HL-60/S4 treated with phorbol 12-myristate 13-acetate at 8.2 ng/mL for 4 days and 3 days (cell line): ENCODE data around the gene CARD11.
"Not testable (repeated sequence)": the region's sequence is repeated elsewhere in the genome, so short reads cannot be mapped to it uniquely, and the experiment has no call there.

ENCODE experiments used
- in situ Hi-C: fragments of 300-500 bp; cut with MboI; formaldehyde crosslinking; loops from 2 replicates; pipeline ENCODE4 v1.15.0; 2022; ENCODE audit warnings: low sequenced_read_pairs

Gene CARD11

DNA sequence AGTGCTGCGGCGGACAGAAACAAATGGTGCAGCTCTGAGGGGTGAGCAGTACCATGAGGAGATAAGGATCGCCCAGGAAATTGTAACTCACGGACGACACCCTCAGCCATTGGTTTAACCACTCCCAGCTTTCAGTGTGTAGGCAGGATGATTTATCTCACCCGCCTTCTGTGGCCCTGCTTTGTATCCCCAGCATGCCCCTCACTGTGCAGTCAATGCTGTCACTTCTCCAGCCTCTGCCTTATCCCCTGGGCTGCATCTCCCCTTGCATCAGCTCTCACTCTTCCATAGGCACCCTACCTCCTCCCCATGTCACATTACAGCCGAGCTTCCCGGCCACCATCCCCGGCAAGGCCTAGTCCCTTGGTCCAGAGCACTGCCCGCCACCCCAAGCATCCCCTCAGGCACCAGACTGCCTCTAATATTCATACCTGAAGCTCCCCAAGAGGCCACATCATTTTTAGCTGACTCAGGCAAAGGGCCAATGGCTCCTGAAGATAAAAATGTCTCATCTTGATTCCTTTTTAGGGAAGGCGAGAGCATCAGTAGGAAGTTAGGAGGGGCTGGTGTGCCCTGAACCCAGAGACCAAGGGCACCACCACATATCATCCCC, 77.1 kb downstream of the CARD11 start:
- in situ Hi-C loops: no loop called here

DNA sequence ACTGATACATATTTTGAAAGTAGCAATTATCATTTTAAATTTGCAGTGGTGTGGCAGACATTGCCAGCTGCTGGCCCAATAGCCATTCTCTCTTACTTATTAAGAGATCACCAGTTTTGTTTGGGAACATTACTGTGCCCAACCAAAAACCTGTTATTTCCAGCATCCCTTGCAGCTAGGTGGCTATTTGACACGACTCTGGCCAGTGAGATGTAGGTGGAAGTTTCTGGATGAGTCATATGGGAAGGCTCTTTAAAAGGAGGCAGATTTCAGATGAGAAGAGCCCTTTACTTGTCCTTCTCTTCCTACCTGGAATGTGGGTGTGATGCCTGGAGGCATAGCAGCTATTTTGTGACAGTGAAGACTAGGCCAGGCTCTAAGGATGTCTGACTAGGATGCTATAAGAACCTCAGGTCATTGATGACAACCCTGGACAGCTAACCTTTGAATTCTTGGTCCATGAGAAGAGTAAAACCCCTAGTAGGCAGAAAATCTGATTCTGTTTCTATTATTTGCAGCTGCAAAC, 77.9 kb downstream of the CARD11 start:
- in situ Hi-C loops: no loop called here

DNA sequence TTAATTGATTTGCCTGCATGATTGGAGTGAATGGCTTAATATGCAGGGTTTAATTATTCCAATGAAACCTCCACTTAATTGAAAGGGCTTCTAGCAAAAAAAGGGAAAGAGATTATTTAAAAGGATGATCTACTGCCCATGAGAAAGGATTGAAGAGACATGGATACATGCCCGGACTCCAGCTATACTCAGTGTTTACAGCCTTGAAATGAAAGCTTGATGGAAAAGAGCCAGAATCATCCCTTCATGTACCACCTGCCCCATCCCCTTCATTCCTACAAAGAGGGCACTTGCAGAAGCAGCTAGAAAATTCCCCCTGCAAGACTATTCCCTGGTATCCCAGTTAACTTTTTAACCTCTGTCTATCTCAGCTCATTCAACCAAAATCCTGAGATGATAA, 78.4 kb downstream of the CARD11 start:
- in situ Hi-C loops: no loop called here

DNA sequence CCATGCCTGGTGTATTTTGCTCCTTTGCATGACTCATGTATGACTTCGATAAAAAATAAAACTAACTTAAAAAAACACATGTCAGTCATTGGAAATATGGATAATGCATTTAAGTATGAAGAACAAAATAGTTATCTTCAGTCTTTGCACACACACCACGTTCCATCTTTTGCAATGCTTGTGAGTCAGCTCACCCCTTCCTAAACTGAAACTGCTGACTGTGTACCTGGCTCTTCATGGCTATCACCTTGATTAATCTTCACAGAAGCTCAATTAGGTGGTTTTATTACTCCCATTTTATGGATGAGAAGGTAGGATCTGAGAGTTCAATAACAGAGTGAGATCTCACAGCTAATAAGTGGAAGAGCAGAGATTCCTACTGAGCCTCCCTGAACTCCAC, 79.5 kb downstream of the CARD11 start:
- in situ Hi-C loops: no loop called here

DNA sequence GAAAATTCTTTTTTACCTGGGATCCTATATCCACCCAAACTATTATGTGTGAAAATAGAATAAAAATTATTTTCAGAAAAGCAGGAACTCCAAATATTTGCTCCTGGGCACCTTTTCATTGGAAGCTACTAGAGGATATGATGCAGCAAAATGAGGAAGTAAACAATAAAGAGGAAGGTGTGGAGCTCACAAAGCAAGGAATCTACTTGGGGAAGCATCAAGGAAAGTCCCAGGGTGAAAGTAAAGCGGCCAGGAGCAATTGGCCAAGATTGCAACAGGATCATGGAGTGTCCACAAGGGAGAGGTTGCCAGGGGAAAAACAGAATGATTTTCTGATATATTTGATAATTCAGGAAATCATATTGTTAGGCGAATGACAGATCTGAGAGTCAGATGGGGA, 80.8 kb downstream of the CARD11 start:
- in situ Hi-C loops: no loop called here

DNA sequence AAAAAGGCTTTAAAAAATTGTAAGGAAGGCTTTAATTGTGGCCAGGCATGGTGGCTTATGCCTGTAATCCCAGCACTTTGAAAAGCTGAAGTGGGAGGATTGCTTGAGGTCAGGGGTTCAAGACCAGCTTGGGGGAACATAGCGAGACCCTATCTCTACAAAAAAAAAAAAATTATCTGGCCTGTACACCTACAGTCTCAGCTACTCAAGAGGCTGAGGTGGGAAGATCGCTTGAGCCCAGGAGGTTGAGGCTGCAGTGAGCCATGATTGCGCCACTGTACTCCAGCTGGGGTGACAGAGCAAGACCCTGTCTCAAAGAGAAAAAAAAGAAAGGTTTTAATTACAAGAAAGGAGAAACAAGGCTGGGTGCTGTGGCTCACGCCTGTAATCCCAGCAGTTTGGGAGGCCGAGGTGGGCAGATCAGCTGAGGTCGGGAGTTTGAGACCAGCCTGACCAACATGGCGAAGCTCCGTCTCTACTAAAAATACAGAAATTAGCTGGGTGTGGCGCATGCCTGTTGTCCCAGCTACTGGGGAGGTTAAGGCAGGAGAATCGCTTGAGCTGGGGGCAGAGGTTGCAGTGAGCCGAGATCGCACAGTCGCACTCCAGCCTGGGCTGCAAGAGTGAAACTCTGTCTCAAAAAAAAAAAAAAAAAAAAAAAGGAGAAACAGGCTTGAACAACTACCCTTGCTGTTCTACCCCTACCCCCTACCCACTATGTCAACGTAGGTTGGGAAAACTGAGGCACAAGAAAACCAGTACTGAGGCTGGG, 83.7 kb downstream of the CARD11 start:
- in situ Hi-C loops: no loop called here

DNA sequence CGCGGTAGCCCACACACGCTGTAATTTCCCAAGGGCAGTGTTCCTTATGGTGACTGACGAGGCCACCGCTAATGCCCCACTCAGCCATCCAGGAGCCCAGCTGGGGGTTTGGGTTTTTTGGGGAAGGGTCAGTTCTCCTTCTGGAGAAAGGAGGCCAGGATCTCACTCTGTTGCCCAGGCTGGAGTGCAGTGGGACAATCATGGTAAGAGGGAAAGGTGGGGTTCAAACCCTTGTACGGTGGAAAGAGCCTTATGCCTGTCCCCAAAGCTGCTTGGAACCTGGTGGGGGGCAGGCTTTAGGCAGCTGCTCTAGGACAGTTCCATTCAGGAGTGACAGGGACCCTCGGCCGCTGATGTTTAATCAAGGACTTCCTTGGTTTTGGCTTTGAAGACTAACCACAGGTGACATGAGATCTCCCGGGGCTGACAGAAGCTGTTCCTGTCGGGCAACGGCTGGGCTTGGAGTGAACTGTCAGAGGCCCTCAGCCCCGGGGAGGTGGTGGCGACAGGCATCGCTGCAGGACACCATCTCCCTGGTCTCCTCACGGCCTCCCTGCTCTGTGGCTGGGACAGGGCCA, 84.5 kb downstream of the CARD11 start:
- in situ Hi-C loops: no loop called here

DNA sequence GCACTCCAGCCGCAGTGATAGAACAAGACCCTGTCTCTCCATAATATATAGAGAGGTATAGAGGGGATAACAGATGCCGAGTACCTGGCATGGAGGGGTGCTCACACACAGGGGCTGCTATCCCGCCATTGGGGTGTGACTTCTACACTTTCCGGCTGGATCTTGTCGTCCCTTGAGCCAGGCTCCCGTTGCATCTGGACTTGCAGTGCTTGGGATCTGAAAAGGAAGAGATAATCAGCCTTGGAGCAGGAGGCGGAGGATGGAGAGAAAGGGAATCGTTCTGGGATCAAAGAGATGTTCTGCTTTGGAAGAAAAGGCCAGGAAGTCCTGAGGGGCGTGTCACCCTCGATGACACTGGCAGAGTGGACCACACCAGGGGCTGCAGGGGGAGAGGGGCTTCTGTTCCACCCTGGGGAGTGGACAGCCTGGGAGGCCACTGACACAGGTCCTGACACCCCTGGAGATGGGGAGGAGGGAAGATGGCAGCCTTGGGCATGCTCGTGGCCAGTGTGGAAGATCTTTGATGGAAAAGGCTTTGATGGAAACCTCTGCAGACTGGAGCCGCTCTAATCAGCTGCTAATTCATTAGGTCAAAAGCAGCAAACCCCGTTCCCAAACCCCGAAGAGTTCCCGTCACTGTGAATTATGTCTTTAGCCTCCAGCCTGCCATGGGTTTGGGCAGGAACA, 85.1 kb downstream of the CARD11 start:
- in situ Hi-C loops: no loop called here

DNA sequence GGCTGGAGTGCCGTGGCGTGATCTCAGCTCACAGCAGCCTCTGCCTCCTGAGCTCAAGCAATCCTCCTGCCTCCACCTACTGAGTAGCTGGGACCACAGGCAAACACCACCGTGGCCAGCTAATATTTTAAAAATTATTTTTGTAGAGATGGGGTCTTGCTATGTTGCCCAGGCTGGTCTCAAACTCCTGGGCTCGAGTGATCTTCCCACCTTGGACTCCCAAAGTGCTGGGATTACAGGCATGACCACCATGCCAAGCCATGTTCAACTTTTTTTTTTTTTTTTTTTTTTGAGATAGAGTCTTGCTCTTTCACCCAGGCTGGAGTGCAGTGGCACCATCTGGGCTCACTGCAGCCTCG, 86.3 kb downstream of the CARD11 start:
- in situ Hi-C loops: not testable (repeated sequence)

DNA sequence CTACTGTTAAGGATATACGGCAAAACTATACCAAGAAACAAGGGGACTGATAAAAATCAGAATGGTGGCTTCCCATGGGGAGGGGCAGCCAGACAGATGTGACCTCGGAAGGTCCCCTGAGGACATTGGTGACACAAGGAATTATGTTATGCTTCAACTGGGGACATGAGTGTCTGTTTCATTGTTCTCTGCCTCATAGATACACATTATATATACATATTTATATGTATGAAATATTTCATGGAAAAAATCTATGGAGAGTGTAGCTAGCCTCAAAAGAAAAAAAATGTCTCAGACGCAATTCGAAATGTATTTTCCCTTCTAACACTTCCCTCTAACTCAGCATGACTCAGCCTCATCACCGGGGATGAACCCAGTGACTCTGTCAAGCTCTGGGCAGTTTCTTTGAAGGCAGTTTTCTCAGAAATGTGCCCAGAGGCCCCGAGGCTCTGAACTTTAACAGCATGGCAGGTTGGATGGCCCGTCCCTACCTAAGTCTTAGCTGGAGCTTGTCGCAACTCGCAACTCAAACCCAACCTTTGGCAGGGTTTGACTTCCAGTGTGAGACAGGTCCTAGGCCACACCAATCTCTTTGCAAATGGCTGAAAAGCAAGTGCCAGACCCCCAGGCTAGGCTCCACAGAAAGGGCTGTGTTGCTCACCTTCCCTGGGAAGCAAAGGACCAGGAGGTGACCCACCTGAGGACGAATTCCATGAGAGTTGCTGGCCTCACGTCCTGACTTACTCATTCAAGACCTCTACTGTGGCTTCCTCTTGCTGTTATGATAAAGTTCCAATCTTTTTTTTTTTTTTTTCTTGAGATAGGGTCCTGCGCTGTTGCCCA, 86.9 kb downstream of the CARD11 start:
- in situ Hi-C loops: no loop called here

DNA sequence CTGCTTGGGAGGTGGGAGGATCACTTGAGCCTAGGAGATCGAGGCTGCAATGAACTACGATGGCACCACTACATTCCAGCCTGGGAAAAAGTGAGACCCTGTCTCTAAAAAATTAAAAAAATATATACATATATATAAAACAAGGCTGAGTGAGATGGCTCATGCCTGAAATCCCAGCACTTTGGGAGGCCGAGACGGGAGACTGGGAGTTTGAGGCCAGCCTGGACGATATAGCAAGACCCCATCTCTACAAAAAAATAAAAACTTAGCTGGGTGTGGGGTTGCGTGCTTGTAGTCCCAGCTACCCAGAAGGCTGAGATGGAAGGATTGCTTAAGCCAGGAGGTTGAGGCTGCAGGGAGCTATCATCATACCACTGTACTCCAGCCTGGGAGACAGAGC, 87.6 kb downstream of the CARD11 start:
- in situ Hi-C loops: no loop called here

DNA sequence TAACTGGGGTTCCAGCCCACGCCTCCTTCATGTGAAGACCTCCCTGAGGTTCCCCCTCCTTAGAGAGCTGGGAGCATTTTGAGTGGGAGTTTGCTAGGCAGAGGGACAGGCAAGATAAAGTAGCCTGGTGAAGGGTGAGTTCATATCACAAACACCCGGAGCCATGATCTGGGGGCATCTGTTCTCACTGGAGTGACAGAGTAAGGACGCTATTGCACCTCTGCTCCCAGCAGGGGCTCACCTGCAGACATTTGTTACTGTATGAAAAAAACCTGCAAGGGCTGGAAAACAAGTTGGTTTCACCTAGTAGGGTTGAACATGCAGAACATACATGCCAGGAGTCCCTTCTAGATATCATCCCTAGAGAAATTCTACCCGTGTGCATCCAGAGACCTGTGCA, 88.4 kb downstream of the CARD11 start:
- in situ Hi-C loops: no loop called here

DNA sequence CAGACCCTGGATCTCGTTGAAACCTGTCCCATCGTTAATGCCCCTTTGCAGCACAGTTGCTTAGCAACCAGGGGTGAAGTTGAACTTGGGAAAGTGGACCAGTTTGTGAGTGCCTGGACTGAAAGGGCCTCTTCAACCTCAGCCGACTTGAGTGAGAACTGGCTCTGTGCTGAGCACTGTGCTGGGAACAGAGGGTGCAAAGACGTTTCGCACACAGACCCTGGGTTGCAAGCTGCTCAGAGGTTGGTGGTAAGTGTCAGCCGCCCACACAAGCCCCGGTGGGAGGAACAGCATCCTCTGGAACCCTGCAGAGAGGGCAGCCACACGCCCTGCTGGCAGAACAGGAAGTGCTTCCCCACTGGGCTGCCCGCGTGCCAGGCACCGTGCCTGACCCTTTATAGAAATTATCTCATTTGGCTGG, 89.2 kb downstream of the CARD11 start:
- in situ Hi-C loops: no loop called here

DNA sequence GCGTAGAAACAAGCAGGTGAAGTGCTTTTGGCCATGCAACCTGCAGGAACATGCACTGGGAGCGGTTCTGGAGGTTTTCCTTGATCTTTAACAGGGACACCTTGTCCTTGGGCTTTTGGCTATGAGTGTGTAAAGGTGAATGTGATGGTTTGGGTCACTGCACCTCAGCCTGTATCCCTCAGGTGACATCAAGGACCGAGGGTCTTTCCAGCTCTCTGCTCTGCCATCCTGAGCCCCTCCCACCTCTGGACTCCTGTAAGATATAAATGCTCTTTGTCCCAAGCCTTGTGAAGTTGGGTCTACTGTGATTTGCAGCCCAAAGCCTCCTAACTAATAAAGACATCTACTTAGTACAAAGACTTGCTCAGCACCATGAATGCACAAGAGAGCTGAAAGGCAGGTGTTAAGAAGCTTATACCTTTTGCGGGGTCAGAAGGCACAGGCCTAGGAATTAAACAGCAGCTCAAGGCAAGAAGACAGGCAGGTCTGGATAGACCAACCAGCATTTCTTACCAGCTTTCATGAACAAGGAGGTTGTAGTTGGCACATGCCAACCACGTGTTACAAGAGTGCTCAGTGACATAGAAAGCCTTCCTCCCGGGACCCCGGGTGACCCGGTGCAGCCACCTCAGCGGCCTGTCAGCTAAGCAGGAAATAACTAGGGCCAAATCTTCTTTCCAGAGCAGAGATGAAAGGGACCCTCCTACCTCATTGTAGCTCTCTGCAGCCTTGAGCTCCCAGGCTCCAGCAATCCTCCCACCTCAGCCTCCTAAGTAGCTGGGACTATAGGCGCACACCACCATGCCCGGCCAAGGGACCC, 89.9 kb downstream of the CARD11 start:
- in situ Hi-C loops: no loop called here

DNA sequence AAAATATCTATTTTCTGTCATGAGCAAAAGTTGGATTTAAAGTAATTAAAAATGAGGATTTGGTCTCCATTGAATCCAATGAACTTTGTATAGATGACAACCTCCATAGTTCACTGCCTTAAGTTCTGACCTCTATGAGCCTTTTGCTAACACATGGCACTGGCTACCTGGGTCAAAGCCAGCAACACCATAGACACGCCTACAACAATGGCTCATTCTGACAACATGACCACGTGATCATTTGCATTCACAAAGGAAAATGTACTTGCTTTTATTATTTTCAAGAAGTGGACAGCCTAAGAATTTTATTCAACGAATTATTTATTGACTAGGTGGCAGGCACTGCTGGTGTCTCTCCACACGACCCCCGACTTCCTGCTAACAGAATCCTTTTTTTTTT, 90.6 kb downstream of the CARD11 start:
- in situ Hi-C loops: no loop called here

DNA sequence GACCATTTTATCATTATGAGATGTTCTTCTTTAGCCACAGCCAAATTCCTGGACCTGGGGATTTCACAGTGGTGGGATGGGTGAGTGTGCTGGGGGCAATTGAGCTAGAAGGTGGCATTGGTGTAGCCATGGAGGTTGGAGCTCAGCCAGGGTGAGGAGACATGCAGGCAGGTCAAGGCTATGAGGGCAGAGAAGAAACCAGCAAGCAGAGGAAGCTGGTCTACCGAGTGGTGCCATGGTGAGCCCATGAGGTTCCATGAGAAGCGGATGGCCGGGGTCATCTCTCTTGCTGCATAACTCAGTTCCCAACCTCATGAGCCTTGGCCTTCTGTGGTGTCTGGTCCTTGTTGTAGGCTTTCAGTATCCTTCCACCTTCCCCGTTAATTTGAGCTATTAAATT, 91.4 kb downstream of the CARD11 start:
- in situ Hi-C loops: no loop called here

DNA sequence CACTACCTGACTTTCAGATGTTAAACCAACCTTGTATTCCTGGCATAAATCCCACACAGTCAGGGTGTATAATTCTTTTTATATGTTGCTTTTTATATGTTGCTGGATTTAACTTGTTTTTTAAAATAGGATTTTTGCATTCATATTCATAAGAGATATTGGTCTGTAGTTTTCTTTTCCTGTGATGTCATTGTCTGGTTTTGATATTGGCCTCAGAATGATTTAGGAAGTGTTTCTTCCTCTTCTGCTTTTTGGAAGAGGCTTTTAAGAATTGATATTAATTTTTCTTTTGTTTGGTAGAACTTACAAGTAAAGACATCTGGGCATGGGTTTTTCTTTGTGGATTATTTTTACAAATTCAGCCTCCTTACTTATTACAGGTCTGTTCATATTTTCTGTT, 93.1 kb downstream of the CARD11 start:
- in situ Hi-C loops: no loop called here

DNA sequence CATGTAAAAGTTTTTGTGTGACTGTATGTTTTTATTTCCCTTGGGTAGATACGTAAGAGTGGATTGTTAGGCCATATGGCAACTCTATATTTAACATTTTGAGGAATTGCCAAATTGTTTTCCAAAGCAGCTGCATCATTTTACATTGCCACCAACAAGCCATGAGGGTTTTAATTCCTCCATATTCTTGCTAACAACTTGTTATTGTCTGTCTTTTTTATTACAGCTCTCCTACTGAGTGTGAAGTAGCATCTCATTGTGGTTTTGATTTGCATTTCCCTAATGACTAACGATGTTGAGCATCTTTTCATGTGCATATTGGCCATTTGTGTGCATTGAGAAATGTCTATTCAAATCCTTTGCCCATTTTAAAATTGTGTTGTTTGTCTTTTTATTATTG, 94.9 kb downstream of the CARD11 start:
- in situ Hi-C loops: no loop called here

DNA sequence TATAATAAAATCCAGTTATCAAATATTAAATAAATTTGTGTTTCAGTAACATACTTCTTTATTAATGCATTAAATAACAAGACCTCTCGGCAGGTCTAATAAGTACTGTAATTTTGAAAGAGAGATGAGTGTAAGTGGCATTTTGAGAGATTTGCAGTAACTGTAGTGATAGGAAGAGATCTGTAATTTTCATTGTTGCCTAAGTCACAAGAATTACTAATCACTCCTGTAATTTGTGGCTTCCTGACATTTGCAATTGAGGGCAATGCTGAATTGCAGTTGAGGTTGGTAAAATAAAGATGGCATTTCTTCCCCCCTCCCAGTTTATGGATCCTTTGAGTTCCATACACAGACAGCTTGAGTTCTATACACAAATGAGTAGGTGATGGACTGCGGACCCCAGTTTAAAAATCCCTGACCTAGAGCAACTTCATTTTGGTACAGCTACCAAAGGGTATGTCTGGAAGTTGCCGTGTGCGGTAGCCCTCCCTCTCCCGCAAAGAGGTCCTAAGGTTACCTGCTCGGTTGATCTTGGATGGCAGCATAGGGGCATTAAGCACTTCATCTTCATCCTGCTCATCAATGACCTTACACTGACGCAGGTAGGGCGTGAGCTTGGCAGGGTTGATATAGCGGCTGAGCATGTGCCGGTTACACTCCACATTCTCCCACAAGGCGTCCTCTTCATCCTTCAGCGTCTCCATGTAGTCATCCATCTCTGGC, 96.4 kb downstream of the CARD11 start:
- in situ Hi-C loops: no loop called here
